ENCODE data around the gene MORN3. TPM values are rescaled to one million over a fixed set of nuclear protein-coding genes. Genes with fewer than 3 reads are reported as not detected.
A peak's percentile ranks its signal among the peaks of the same experiment; 100 is the strongest.
"Not testable (repeated sequence)": the region's sequence is repeated elsewhere in the genome, so short reads cannot be mapped to it uniquely, and the experiment has no call there.

Gene MORN3
- total RNA-seq, 2 experiments from 2014 or later, result 0.51 to 1.1 TPM

DNA sequence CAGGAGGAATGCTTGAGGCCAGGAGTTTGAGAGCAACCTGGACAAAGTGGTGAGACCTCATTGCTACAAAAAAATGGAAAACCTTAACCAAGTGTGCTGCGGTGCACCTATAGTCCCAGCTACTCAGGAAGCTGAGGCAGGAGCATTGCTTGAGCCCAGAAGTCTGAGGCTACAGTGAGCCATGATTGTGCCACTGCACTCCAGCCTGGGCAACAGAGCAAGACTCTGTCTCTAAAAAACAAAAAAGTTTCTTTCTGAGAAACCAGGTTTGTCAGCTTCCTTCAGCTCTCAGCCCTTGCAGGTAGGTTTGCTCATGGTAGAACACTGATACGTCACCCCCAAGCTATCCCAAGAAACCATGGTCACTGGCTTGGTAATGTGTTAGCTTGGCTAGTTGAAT is 20.0 kb upstream of the MORN3 start:
- POLR2A ChIA-PET, result interaction anchor here (0.6 to 1.4 kb wide), 3 partner anchors 23 to 152 kb away, joined by 3 to 6 read pairs (median 3); partner anchors contain the start of gene TMEM120B
- TF ChIP-seq, protein P1, sequence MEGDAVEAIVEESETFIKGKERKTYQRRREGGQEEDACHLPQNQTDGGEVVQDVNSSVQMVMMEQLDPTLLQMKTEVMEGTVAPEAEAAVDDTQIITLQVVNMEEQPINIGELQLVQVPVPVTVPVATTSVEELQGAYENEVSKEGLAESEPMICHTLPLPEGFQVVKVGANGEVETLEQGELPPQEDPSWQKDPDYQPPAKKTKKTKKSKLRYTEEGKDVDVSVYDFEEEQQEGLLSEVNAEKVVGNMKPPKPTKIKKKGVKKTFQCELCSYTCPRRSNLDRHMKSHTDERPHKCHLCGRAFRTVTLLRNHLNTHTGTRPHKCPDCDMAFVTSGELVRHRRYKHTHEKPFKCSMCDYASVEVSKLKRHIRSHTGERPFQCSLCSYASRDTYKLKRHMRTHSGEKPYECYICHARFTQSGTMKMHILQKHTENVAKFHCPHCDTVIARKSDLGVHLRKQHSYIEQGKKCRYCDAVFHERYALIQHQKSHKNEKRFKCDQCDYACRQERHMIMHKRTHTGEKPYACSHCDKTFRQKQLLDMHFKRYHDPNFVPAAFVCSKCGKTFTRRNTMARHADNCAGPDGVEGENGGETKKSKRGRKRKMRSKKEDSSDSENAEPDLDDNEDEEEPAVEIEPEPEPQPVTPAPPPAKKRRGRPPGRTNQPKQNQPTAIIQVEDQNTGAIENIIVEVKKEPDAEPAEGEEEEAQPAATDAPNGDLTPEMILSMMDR (IDR thresholded peaks at IDR 0.05), result no peak

DNA sequence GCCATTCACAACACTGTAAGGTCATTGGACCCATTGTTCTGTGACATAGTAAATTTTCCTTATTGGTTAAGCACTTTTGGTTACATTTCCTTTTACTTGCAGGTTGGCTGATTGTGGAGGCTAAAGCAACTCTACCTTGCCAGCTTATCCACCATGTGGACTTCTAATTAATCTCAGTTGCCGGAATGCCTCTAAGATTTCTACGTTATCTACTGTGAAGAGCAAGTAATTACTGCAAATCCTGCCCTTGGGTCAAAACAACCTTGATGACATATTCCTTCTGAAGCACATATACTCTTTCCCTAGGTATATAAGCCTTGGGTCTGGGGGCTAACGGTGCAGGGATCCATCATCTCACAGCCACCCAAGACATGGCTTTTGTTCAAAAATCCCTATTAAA is 19.5 kb upstream of the MORN3 start:
- no peak for DNase-seq
- ChIA-PET POLR2A (interaction anchor here (0.7 to 0.8 kb wide), 2 partner anchors 58 to 114 kb away, joined by 3 to 4 read pairs; no protein-coding TSS in a partner anchor), CTCF (interaction anchor here (0.8 to 10.6 kb wide), 7 partner anchors 53 to 247 kb away, joined by 3 to 102 read pairs (median 3); partner anchors contain the start of genes PSMD9 and RHOF)
- H3K4me3 Mint-ChIP-seq, result no peak overlapping the region
- H3K27me3 Mint-ChIP-seq, result no peaks in the 10 kb centered on the region
- H3K36me3 Mint-ChIP-seq (ENCODE audit: low read depth), result no peaks in the 10 kb centered on the region
- no peaks in the 10 kb centered on the region for H3K9me3 Mint-ChIP-seq
- H3K4me1 Mint-ChIP-seq (ENCODE audit: low read depth), result peaks cover 5% of the 10 kb centered on the region
- intact Hi-C loops (cut with micrococcal nuclease), result loop anchor here (5.0 to 10.0 kb wide), 3 partner anchors 103 to 194 kb away; partner anchors contain the start of gene RHOF
- TF ChIP-seq, protein P1 (IDR thresholded peaks at IDR 0.05), result no peak
- no peak overlapping the region for H3K27ac Mint-ChIP-seq
- no peak for ATAC-seq

More for the DNA sequence above, 20.0 kb upstream of the MORN3 start:
- ATAC-seq (no peak), DNase-seq (no peak)
- Mint-ChIP-seq H3K27me3 (no peaks in the 10 kb centered on the region), H3K4me3 (no peak overlapping the region), H3K36me3 (ENCODE audit: low read depth) (no peaks in the 10 kb centered on the region), H3K9me3 (no peaks in the 10 kb centered on the region), H3K27ac (no peak overlapping the region), H3K4me1 (ENCODE audit: low read depth) (peaks cover 5% of the 10 kb centered on the region)
- CTCF ChIA-PET, result interaction anchor here (0.6 to 10.6 kb wide), 8 partner anchors 11 to 247 kb away, joined by 3 to 102 read pairs (median 3); partner anchors contain the start of genes PSMD9 and RHOF
- intact Hi-C loops (cut with micrococcal nuclease), result loop anchor here (5.0 to 10.0 kb wide), 3 partner anchors 103 to 195 kb away; partner anchors contain the start of gene RHOF

DNA sequence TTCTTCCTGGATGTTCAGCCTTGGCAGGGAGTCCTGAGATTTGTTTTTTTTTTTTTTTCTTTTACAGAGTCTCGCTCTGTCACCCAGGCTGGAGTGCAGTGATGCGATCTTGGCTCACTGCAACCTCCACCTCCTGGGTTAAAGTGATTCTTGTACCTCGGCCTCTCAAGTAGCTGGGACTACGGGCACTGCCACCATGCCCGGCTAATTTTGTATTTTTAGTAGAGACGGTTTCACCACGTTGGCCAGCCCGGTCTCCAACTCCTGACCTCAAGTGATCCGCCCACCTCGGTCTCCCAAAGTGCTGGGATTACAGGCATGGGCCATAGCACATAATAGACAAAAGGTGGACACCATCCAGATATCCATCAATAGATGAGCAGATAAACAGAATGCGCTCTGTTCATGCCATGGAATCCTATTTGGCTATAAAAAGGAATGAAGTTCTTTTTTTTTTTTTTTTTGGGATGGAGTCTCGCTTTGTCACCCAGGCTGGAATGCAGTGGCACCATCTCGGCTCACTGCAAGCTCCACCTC is 10.3 kb upstream of the MORN3 start:
- not testable (repeated sequence) for H3K27ac Mint-ChIP-seq; ATAC-seq; H3K36me3 Mint-ChIP-seq (ENCODE audit: low read depth); H3K4me3 Mint-ChIP-seq; H3K4me1 Mint-ChIP-seq (ENCODE audit: low read depth); DNase-seq; H3K27me3 Mint-ChIP-seq; H3K9me3 Mint-ChIP-seq
- intact Hi-C loops (cut with micrococcal nuclease), result loop anchor here (5.0 to 10.0 kb wide), 2 partner anchors 142 to 185 kb away; no protein-coding TSS in a partner anchor
- ChIA-PET CTCF (interaction anchor here (1.4 to 1.9 kb wide), 3 partner anchors 11 to 127 kb away, joined by 6 to 9 read pairs (median 8); partner anchors contain the start of genes MORN3 and RHOF), POLR2A (interaction anchor here (0.7 to 0.9 kb wide), 2 partner anchors 10 to 11 kb away, joined by 3 read pairs; partner anchors contain the start of gene MORN3)

DNA sequence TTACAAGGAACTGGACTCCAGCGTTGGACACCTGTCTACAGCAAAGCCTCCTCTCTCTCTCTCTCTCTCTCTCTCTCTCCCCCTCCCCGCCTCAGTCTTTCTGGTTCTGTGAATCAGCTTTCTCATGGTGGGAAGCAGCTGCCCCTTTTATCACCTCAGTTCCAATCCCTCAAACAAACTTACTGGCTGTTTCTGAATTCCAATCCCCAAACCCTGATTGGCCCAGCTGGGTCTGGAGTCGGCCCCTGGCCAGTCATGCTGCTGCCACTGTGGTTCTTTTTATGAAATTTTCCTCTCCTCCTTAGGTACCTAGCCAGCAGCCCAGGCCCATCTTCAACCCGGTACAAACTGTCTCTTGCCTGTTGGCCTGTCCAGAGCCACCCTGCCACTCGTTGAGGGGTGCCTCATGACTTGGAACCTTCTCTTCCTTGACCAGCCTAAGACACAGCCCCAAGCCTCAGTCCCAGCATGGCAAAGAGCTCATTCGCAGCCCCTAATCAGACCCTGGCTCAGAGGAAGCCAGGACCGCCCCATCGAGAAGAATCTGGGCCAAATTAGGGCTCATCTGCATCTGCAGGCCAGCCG is 9.4 kb upstream of the MORN3 start:
- Mint-ChIP-seq H3K36me3 (ENCODE audit: low read depth) (no peaks in the 10 kb centered on the region), H3K27me3 (no peaks in the 10 kb centered on the region), H3K27ac (peak overlapping the region; percentile 56), H3K9me3 (no peaks in the 10 kb centered on the region), H3K4me3 (no peak overlapping the region), H3K4me1 (ENCODE audit: low read depth) (peaks cover 10% of the 10 kb centered on the region)
- ATAC-seq (peak; percentile 34), DNase-seq (peak; percentile 30)
- ChIA-PET CTCF (interaction anchor here (1.4 to 1.9 kb wide), 3 partner anchors 10 to 126 kb away, joined by 6 to 9 read pairs (median 8); partner anchors contain the start of genes MORN3 and RHOF), POLR2A (interaction anchor here (0.7 to 0.9 kb wide), 2 partner anchors 9 to 10 kb away, joined by 3 read pairs; partner anchors contain the start of gene MORN3)
- TF ChIP-seq, protein P1 (IDR thresholded peaks at IDR 0.05), result no peak
- intact Hi-C loops (cut with micrococcal nuclease), result no loop called here

DNA sequence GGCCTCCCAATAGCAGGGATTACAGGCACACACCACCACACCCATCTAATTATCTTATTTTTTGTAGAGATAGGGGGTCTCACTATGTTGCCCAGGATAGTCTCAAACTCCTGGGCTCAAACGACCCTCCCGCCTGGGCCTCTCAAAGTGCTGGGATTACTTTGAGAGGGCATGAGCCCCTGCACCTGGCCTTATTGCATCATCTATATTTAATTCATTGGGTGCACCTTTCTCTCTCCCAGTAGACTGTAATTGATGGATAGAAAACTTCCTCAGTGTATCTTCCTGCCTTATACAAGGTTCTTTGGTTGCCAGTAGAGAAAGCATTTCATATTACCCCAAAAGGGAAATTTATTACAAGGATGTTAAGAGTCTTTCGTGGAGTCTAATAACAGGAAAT is 8.9 kb upstream of the MORN3 start:
- Mint-ChIP-seq H3K9me3 (no peaks in the 10 kb centered on the region), H3K36me3 (ENCODE audit: low read depth) (no peaks in the 10 kb centered on the region), H3K27ac (no peak overlapping the region), H3K4me3 (no peak overlapping the region), H3K27me3 (no peaks in the 10 kb centered on the region), H3K4me1 (ENCODE audit: low read depth) (peaks cover 15% of the 10 kb centered on the region)
- CTCF ChIA-PET, result interaction anchor here (1.4 to 1.9 kb wide), 3 partner anchors 10 to 126 kb away, joined by 6 to 9 read pairs (median 8); partner anchors contain the start of genes MORN3 and RHOF
- ATAC-seq, result no peak
- TF ChIP-seq, protein P1 (IDR thresholded peaks at IDR 0.05), result no peak
- no peak for DNase-seq
- intact Hi-C loops (cut with micrococcal nuclease), result no loop called here
- POLR2A ChIA-PET, result no interaction called here

All from activated CD8-positive, alpha-beta T cell treated with anti-CD3 and anti-CD28 coated beads for 36 hours (primary cell).